Sigmoid colon (tissue), 7 donors: ENCODE measurements around the gene DACH2. TPM values are rescaled to one million over a fixed set of nuclear protein-coding genes. Genes with fewer than 3 reads are reported as not detected.

Source experiments
- DNase-seq: peaks from one replicate; pipeline ENCODE4 v3.0.0-alpha.2; 2019
- H3K27ac ChIP-seq, 4 donors: fragments of 200-600 bp; sonication (generic); one replicate each; pipeline ENCODE4 v1.5.1; 2016 to 2019; ENCODE audit warnings: mild to moderate bottlenecking in 1 of 4
- H3K27me3 ChIP-seq, 3 donors: fragments of 200-600 bp; sonication (generic); one replicate each; pipeline ENCODE4 v1.5.1; 2019; ENCODE audit warnings: mild to moderate bottlenecking in 1 of 3
- H3K36me3 ChIP-seq, 4 donors: fragments of 200-600 bp; sonication (generic); one replicate each; pipeline ENCODE4 v1.5.1; 2016 to 2019
- H3K4me1 ChIP-seq, 4 donors: fragments of 200-600 bp; sonication (generic); one replicate each; pipeline ENCODE4 v1.5.1; 2017 to 2019
- H3K4me3 ChIP-seq, 4 donors: fragments of 200-600 bp; sonication (generic); one replicate each; pipeline ENCODE4 v1.5.1; 2017 to 2019; ENCODE audit warnings: mild to moderate bottlenecking in 2 of 4, moderate library complexity in 1 of 4
- H3K9me3 ChIP-seq, 4 donors: fragments of 200-600 bp in 3 of 4; sonication (generic) in 3 of 4; one replicate each; pipeline versions ENCODE4 v1.5.1 to v1.6.1; 2013 to 2019
- EP300 ChIP-seq, 4 donors: sonication (generic); formaldehyde crosslinking; IDR thresholded peaks; one replicate each; pipeline ENCODE4 v1.6.1; 2017; ENCODE audit warnings: antibody characterized with exemption in 4 of 4
- POLR2A ChIP-seq, 2 donors: fragments of 450-650 bp; IDR thresholded peaks; one replicate each; pipeline ENCODE4 v1.6.1; 2016; ENCODE audit warnings: antibody characterized with exemption in 2 of 2, mild to moderate bottlenecking in 2 of 2, moderate library complexity in 2 of 2
- POLR2AphosphoS5 ChIP-seq, 4 donors: sonication (generic); formaldehyde crosslinking; IDR thresholded peaks; one replicate each; pipeline ENCODE4 v1.6.1; 2017; ENCODE audit warnings: antibody characterized with exemption in 4 of 4
- WGBS, 2 donors: extraction: QIAGEN DNeasy Blood & Tissue Kit; methylation state at CpG; one replicate each; pipeline ENCODE4 v1.1.7; 2013; 5-methylcytosine and 5-hydroxymethylcytosine counted together
- intact Hi-C: fragments of 100-400 bp; cut with DNase I; formaldehyde crosslinking; loops from one replicate; pipeline ENCODE4 v1.15.1; 2023
- polyA plus RNA-seq, 3 donors: library from polyadenylated mRNA; stranded (reverse); fragments of 200-250 nt; gene quantifications; one replicate each; pipeline ENCODE4 v1.2.3, GENCODE V29; 2013
- total RNA-seq, 4 donors: library from RNA; depleted of rRNA; stranded (reverse); fragments of >200 nt; gene quantifications; one replicate each; pipeline ENCODE4 v1.1.0, GENCODE V29; 2016
- TF ChIP-seq, protein P1 (sequence below), 4 experiments: fragments of 450-650 bp in 3 of 4; fragments of 200-600 bp in 1 of 4; IDR thresholded peaks; one replicate each; pipeline ENCODE4 v1.5.1; 2016 to 2019; ENCODE audit warnings: antibody characterized with exemption in 4 of 4, mild to moderate bottlenecking in 3 of 4, moderate library complexity in 2 of 4
- donor health status: healthy with polysubstance abuse.
- donor health status: Bipolar disorder and iron deficiency.
- donor health status: healthy.

The DACH2 gene
- total and polyA plus RNA-seq, 7 donors: under 0.01 to 1.4 (median 0.16) TPM; not detected in 2

DNA sequence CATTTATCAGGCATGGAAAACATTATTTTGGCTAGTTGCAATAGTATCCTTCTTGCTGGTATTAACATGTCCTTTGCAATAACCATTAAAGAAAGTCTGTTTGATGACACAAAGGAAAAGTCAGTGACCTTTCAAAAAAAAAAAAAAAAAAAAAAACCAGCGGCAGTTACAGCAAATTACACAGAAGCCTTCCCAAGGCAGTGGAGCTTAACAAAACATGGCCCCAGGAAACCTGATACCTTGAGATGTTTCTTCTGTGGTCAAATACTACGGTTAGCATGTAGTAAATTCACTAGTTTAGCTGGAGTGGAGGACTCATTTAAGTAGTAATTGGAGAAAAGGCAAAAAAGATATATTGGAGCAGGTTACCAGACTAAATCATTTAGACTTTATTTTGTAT, 359.1 kb downstream of the DACH2 start:
- no peaks in the 10 kb centered on the region for H3K36me3 ChIP-seq
- DNase-seq: no peak
- H3K4me3 ChIP-seq: no peak overlapping the region
- no peaks in the 10 kb centered on the region for H3K9me3 ChIP-seq
- no peaks in the 10 kb centered on the region for H3K27me3 ChIP-seq
- WGBS, 2 donors: 25 to 43% methylated on average over 2 of the region's 2 CpGs
- H3K27ac ChIP-seq: no peak overlapping the region
- intact Hi-C loops: no loop called here
- TF ChIP-seq POLR2AphosphoS5 (IDR thresholded peaks at IDR 0.05) (no peak), EP300 (IDR thresholded peaks at IDR 0.05) (no peak), POLR2A (IDR thresholded peaks at IDR 0.05) (no peak)
- TF ChIP-seq, protein P1, sequence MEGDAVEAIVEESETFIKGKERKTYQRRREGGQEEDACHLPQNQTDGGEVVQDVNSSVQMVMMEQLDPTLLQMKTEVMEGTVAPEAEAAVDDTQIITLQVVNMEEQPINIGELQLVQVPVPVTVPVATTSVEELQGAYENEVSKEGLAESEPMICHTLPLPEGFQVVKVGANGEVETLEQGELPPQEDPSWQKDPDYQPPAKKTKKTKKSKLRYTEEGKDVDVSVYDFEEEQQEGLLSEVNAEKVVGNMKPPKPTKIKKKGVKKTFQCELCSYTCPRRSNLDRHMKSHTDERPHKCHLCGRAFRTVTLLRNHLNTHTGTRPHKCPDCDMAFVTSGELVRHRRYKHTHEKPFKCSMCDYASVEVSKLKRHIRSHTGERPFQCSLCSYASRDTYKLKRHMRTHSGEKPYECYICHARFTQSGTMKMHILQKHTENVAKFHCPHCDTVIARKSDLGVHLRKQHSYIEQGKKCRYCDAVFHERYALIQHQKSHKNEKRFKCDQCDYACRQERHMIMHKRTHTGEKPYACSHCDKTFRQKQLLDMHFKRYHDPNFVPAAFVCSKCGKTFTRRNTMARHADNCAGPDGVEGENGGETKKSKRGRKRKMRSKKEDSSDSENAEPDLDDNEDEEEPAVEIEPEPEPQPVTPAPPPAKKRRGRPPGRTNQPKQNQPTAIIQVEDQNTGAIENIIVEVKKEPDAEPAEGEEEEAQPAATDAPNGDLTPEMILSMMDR (IDR thresholded peaks at IDR 0.05): no peak
- H3K4me1 ChIP-seq: no peaks in the 10 kb centered on the region

GRCh38 chrX:86579777-86580176, 431.5 kb downstream of the DACH2 start:
- intact Hi-C loops: no loop called here
- TF ChIP-seq EP300 (IDR thresholded peaks at IDR 0.05) (no peak), POLR2AphosphoS5 (IDR thresholded peaks at IDR 0.05) (no peak), POLR2A (IDR thresholded peaks at IDR 0.05) (no peak)
- TF ChIP-seq, protein P1 (IDR thresholded peaks at IDR 0.05): no peak
- H3K9me3 ChIP-seq: no peaks in the 10 kb centered on the region
- no peak overlapping the region for H3K4me3 ChIP-seq
- DNase-seq: no peak
- no peak overlapping the region for H3K27ac ChIP-seq
- H3K27me3 ChIP-seq: no peaks in the 10 kb centered on the region
- 69 to 75% methylated on average over 4 of the region's 4 CpGs for WGBS, 2 donors
- H3K36me3 ChIP-seq: no peaks in the 10 kb centered on the region
- no peaks in the 10 kb centered on the region for H3K4me1 ChIP-seq

DNA sequence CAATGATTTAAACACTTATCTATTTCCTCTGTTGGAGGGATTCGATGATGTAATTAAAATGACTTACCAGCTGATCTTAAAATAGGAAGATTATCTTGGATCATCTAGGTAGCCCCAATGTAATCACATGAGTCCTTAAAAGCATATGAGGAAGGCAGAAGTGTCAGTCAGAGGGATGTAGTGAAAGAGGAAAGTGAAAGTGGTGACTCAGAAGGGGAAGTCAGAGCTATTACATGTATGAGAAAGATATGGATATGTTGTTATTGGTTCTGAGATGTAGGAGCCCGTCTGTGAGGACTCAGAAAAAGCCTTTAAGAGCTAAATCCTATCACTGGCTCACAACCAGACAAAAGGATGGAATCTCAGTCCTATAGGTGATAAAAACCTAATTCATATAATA, 456.4 kb downstream of the DACH2 start:
- Histone ChIP-seq H3K4me1 (no peaks in the 10 kb centered on the region), H3K4me3 (no peak overlapping the region), H3K36me3 (no peaks in the 10 kb centered on the region), H3K27me3 (no peaks in the 10 kb centered on the region), H3K9me3 (no peaks in the 10 kb centered on the region), H3K27ac (no peak overlapping the region)
- intact Hi-C loops: no loop called here
- no peak for DNase-seq
- 28 to 53% methylated on average over 2 of the region's 2 CpGs for WGBS, 2 donors
- TF ChIP-seq POLR2A (IDR thresholded peaks at IDR 0.05) (no peak), POLR2AphosphoS5 (IDR thresholded peaks at IDR 0.05) (no peak), EP300 (IDR thresholded peaks at IDR 0.05) (no peak)
- TF ChIP-seq, protein P1 (IDR thresholded peaks at IDR 0.05): no peak

- no peak for DNase-seq
- Histone ChIP-seq H3K27me3 (no peaks in the 10 kb centered on the region), H3K4me1 (no peaks in the 10 kb centered on the region), H3K9me3 (no peaks in the 10 kb centered on the region), H3K4me3 (no peak overlapping the region), H3K36me3 (no peaks in the 10 kb centered on the region), H3K27ac (no peak overlapping the region)
- TF ChIP-seq POLR2A (IDR thresholded peaks at IDR 0.05) (no peak), POLR2AphosphoS5 (IDR thresholded peaks at IDR 0.05) (no peak), EP300 (IDR thresholded peaks at IDR 0.05) (no peak)
- TF ChIP-seq, protein P1 (IDR thresholded peaks at IDR 0.05): no peak
- intact Hi-C loops: no loop called here
- WGBS, 2 donors: 71 to 89% methylated on average over 1 of the region's 1 CpG
Measured at GRCh38 chrX:86696951-86697350, 548.7 kb downstream of the DACH2 start.

GRCh38 chrX:86711531-86712180, 563.4 kb downstream of the DACH2 start:
- H3K27me3 ChIP-seq: no peaks in the 10 kb centered on the region
- WGBS, 2 donors: 84 to 85% methylated on average over 5 of the region's 5 CpGs
- H3K27ac ChIP-seq: no peak overlapping the region
- no peak overlapping the region for H3K4me3 ChIP-seq
- H3K4me1 ChIP-seq: no peaks in the 10 kb centered on the region
- intact Hi-C loops: no loop called here
- H3K9me3 ChIP-seq: no peaks in the 10 kb centered on the region
- H3K36me3 ChIP-seq: no peaks in the 10 kb centered on the region
- no peak for DNase-seq
- TF ChIP-seq POLR2A (IDR thresholded peaks at IDR 0.05) (no peak), EP300 (IDR thresholded peaks at IDR 0.05) (no peak), POLR2AphosphoS5 (IDR thresholded peaks at IDR 0.05) (no peak)
- TF ChIP-seq, protein P1 (IDR thresholded peaks at IDR 0.05): no peak
